H9 (cell line): ENCODE measurements around the gene CCDC40. TPM values are rescaled to one million over a fixed set of nuclear protein-coding genes. Genes with fewer than 3 reads are reported as not detected.

ENCODE experiments used
- DNase-seq: peaks from one replicate; pipeline ENCODE4 v3.0.0-alpha.2; 2017
- H2AFZ ChIP-seq: one replicate; pipeline ENCODE4 v1.6.1; 2013; ENCODE audit warnings: mild to moderate bottlenecking, low read length, control low read depth, moderate library complexity
- H2AK5ac ChIP-seq: 2 replicates; pipeline ENCODE4 v1.6.1; 2013; ENCODE audit warnings: low read length, control low read depth, mixed read lengths; ENCODE audit not compliant: insufficient read length
- H2BK120ac ChIP-seq: one replicate; pipeline ENCODE4 v1.6.1; 2013; ENCODE audit warnings: low read depth, mild to moderate bottlenecking, low read length, control low read depth, inconsistent platforms; ENCODE audit not compliant: poor library complexity, severe bottlenecking
- H2BK12ac ChIP-seq: 2 replicates; pipeline ENCODE4 v1.6.1; 2013; ENCODE audit warnings: low read length, control low read depth, mixed read lengths, low read depth; ENCODE audit not compliant: insufficient read length
- H2BK15ac ChIP-seq: 2 replicates; pipeline ENCODE4 v1.6.1; 2013; ENCODE audit warnings: low read depth, low read length, control low read depth
- H2BK20ac ChIP-seq: one replicate; pipeline ENCODE4 v1.6.1; 2013; ENCODE audit warnings: low read depth, mild to moderate bottlenecking, low read length, control low read depth, inconsistent platforms; ENCODE audit not compliant: poor library complexity, severe bottlenecking
- H2BK5ac ChIP-seq: 2 replicates; pipeline ENCODE4 v1.6.1; 2013; ENCODE audit warnings: low read length, control low read depth, mixed read lengths; ENCODE audit not compliant: insufficient read length
- H3K14ac ChIP-seq: 2 replicates; pipeline ENCODE4 v1.6.1; 2013; ENCODE audit warnings: low read length, control low read depth; ENCODE audit not compliant: insufficient read depth
- H3K18ac ChIP-seq: 2 replicates; pipeline ENCODE4 v1.6.1; 2013; ENCODE audit warnings: low read depth, mild to moderate bottlenecking, mixed read lengths, low read length, control low read depth; ENCODE audit not compliant: insufficient read length
- H3K23ac ChIP-seq: 2 replicates; pipeline ENCODE4 v1.6.1; 2013; ENCODE audit warnings: low read length, control low read depth, mixed read lengths, low read depth; ENCODE audit not compliant: insufficient read length
- H3K23me2 ChIP-seq: 2 replicates; pipeline ENCODE4 v1.6.1; 2013; ENCODE audit warnings: low read depth, mild to moderate bottlenecking, mixed read lengths, low read length, control low read depth; ENCODE audit not compliant: insufficient read length, poor library complexity, severe bottlenecking
- H3K27ac ChIP-seq: 2 replicates; pipeline ENCODE4 v1.5.1; 2013; ENCODE audit warnings: low read length, control low read depth, mixed read lengths, low read depth; ENCODE audit not compliant: insufficient read length
- H3K27me3 ChIP-seq: 2 replicates; pipeline ENCODE4 v1.6.1; 2013; ENCODE audit warnings: low read length, control low read depth, inconsistent platforms; ENCODE audit not compliant: insufficient read depth
- H3K4ac ChIP-seq: 2 replicates; pipeline ENCODE4 v1.6.1; 2013; ENCODE audit warnings: low read depth, mild to moderate bottlenecking, control low read depth, inconsistent platforms, low read length, moderate library complexity
- H3K4me1 ChIP-seq: 2 replicates; pipeline ENCODE4 v1.6.1; 2013; ENCODE audit warnings: low read length, control low read depth, inconsistent platforms; ENCODE audit not compliant: insufficient read depth
- H3K4me2 ChIP-seq: 2 replicates; pipeline ENCODE4 v1.6.1; 2013; ENCODE audit warnings: low read length, control low read depth, mixed read lengths; ENCODE audit not compliant: insufficient read length, insufficient read depth
- H3K56ac ChIP-seq: 2 replicates; pipeline ENCODE4 v1.6.1; 2013; ENCODE audit warnings: low read depth, mild to moderate bottlenecking, mixed read lengths, low read length, control low read depth; ENCODE audit not compliant: insufficient read length
- H3K79me1 ChIP-seq: 2 replicates; pipeline ENCODE4 v1.6.1; 2013; ENCODE audit warnings: low read depth, mild to moderate bottlenecking, moderate library complexity, low read length, control low read depth, inconsistent platforms; ENCODE audit not compliant: insufficient read depth, poor library complexity, severe bottlenecking
- H3K79me2 ChIP-seq: 2 replicates; pipeline ENCODE4 v1.6.1; 2013; ENCODE audit warnings: low read length, control low read depth, inconsistent platforms; ENCODE audit not compliant: insufficient read depth
- H3K9ac ChIP-seq: 2 replicates; pipeline ENCODE4 v1.6.1; 2013; ENCODE audit warnings: low read length, control low read depth, mixed read lengths; ENCODE audit not compliant: insufficient read length; ENCODE audit errors: extremely low read depth
- H3K9me3 ChIP-seq: one replicate; pipeline ENCODE4 v1.6.1; 2013; ENCODE audit warnings: low read depth, low read length, inconsistent platforms; ENCODE audit not compliant: control insufficient read depth
- H3T11ph ChIP-seq: one replicate; pipeline ENCODE4 v1.6.1; 2013; ENCODE audit warnings: mild to moderate bottlenecking, low read length, control low read depth, inconsistent platforms
- H4K20me1 ChIP-seq: one replicate; pipeline ENCODE4 v1.6.1; 2013; ENCODE audit not compliant: control insufficient read depth, insufficient read length, insufficient read depth
- H4K5ac ChIP-seq: 2 replicates; pipeline ENCODE4 v1.6.1; 2013; ENCODE audit warnings: low read depth, mild to moderate bottlenecking, mixed read lengths, low read length, control low read depth; ENCODE audit not compliant: insufficient read length
- H4K8ac ChIP-seq: replicated peaks from 2 replicates; pipeline ENCODE4 v1.6.1; 2013; ENCODE audit warnings: low read length, control low read depth, mixed read lengths, low read depth; ENCODE audit not compliant: insufficient read length
- H4K91ac ChIP-seq: 2 replicates; pipeline ENCODE4 v1.6.1; 2013; ENCODE audit warnings: low read depth, mild to moderate bottlenecking, moderate library complexity, mixed read lengths, low read length, control low read depth; ENCODE audit not compliant: insufficient read length
- H3K27ac Mint-ChIP-seq, 3 experiments: 2 replicates in 2 of 3; 3 replicates in 1 of 3; pipeline ENCODE4 v1.8.0; 2020 to 2021; ENCODE audit warnings: mixed read lengths in 3 of 3, mild to moderate bottlenecking in 1 of 3, moderate library complexity in 1 of 3
- H3K27me3 Mint-ChIP-seq: 2 replicates; pipeline ENCODE4 v1.8.0; 2021; ENCODE audit warnings: low read depth, mild to moderate bottlenecking, moderate library complexity, mixed read lengths
- H3K36me3 Mint-ChIP-seq, 3 experiments: 2 replicates in 2 of 3; 3 replicates in 1 of 3; pipeline ENCODE4 v1.8.0; 2020 to 2021; ENCODE audit warnings: low read depth in 3 of 3, mixed read lengths in 3 of 3; ENCODE audit not compliant: insufficient read depth in 1 of 3
- H3K4me1 Mint-ChIP-seq, 2 experiments: 2 replicates each; pipeline ENCODE4 v1.8.0; 2020; ENCODE audit warnings: mixed read lengths in 2 of 2
- H3K4me3 Mint-ChIP-seq, 2 experiments: 2 replicates in 1 of 2; 3 replicates in 1 of 2; pipeline ENCODE4 v1.8.0; 2020 to 2021; ENCODE audit warnings: mild to moderate bottlenecking in 2 of 2, mixed read lengths in 2 of 2, moderate library complexity in 1 of 2
- H3K9me3 Mint-ChIP-seq, 2 experiments: 2 replicates in 1 of 2; 3 replicates in 1 of 2; pipeline ENCODE4 v1.8.0; 2020; ENCODE audit warnings: mild to moderate bottlenecking in 2 of 2, mixed read lengths in 2 of 2, moderate library complexity in 1 of 2
- CTCF ChIP-seq: fragments of 200-600 bp; sonication (generic); conservative IDR thresholded peaks from 3 replicates; pipeline ENCODE4 v1.8.0; 2021; ENCODE audit warnings: antibody characterized with exemption, mild to moderate bottlenecking
- WGBS: extraction: QIAGEN DNeasy Blood & Tissue Kit; methylation state at CpG from one replicate; pipeline ENCODE4 v1.1.7; 2013; ENCODE audit warnings: missing lambda C conversion rate, low lambda C conversion rate, mixed read lengths; ENCODE audit not compliant: insufficient read length; ENCODE audit errors: extremely low coverage; 5-methylcytosine and 5-hydroxymethylcytosine counted together
- total RNA-seq: library from RNA; stranded (reverse); gene quantifications from 2 replicates; pipeline ENCODE4 v1.2.1, GENCODE V29; 2021

CCDC40 gene
- total RNA-seq, 1 experiment from 2014 or later: 8.9 TPM

- Histone ChIP-seq H3K79me1 (no peaks in the 10 kb centered on the region), H3K79me2 (no peaks in the 10 kb centered on the region), H3K56ac (no peak overlapping the region), H2BK120ac (no peak overlapping the region), H4K20me1 (no peaks in the 10 kb centered on the region), H4K8ac (no peak overlapping the region), H2BK15ac (no peak overlapping the region), H4K91ac (no peak overlapping the region), H3K9ac (no peak overlapping the region), H3K27ac (no peak overlapping the region), H2BK20ac (no peak overlapping the region), H2AFZ (no peak overlapping the region), H3K18ac (no peak overlapping the region), H3K23ac (no peak overlapping the region), H2BK12ac (no peak overlapping the region), H3K4me2 (no peak overlapping the region), H3K23me2 (no peaks in the 10 kb centered on the region), H3K14ac (no peak overlapping the region), H3T11ph (no peak overlapping the region), H3K9me3 (no peaks in the 10 kb centered on the region), H2BK5ac (no peak overlapping the region), H2AK5ac (no peak overlapping the region), H3K27me3 (no peaks in the 10 kb centered on the region; the same call in 1 of the 2 replicates), H3K4me1 (no peaks in the 10 kb centered on the region), H3K4ac (no peak overlapping the region), H4K5ac (no peak overlapping the region)
- H3K27me3 Mint-ChIP-seq: peaks cover 15% of the 10 kb centered on the region
- no CpG with 5 or more reads among the region's 16 CpGs for WGBS
- peaks cover 6% of the 10 kb centered on the region in 2 experiments for H3K4me1 Mint-ChIP-seq
- H3K27ac Mint-ChIP-seq: no peak overlapping the region
- TF ChIP-seq CTCF: no peak
- no peak for DNase-seq
- H3K9me3 Mint-ChIP-seq: no peaks in the 10 kb centered on the region; a peak in 1 of 5 replicates
- H3K36me3 Mint-ChIP-seq: peaks cover 0 to 3% (median 0%) of the 10 kb centered on the region in 3 experiments; a peak in 3 of 7 replicates
- H3K4me3 Mint-ChIP-seq: no peak overlapping the region
Observed at GRCh38 chr17:80095844-80096475, 59.5 kb downstream of the CCDC40 start.
